Testis (tissue), 3 donors: ENCODE data around the gene NHEJ1. TPM values are rescaled to one million over a fixed set of nuclear protein-coding genes. Genes with fewer than 3 reads are reported as not detected.

Experiments
- DNase-seq: peaks from one replicate; pipeline ENCODE4 v3.0.0-alpha.2; 2019
- H3K27ac ChIP-seq, 2 donors: fragments of 200-600 bp; sonication (generic); one replicate each; pipeline ENCODE4 v1.5.1; 2019
- H3K27me3 ChIP-seq: fragments of 200-600 bp; sonication (generic); one replicate; pipeline ENCODE4 v1.5.1; 2019
- H3K36me3 ChIP-seq: fragments of 200-600 bp; sonication (generic); one replicate; pipeline ENCODE4 v1.5.1; 2017; ENCODE audit warnings: low read depth; ENCODE audit errors: missing control alignments
- H3K4me1 ChIP-seq: fragments of 200-600 bp; sonication (generic); one replicate; pipeline ENCODE4 v1.5.1; 2019
- H3K4me3 ChIP-seq, 2 donors: fragments of 200-600 bp; sonication (generic); one replicate each; pipeline ENCODE4 v1.5.1; 2017 to 2019
- H3K9me3 ChIP-seq: fragments of 200-600 bp; sonication (generic); one replicate; pipeline ENCODE4 v1.5.1; 2017
- POLR2A ChIP-seq: fragments of 450-650 bp; IDR thresholded peaks from one replicate; pipeline ENCODE4 v1.6.1; 2017; ENCODE audit warnings: antibody characterized with exemption, mild to moderate bottlenecking, moderate library complexity
- WGBS, 2 donors: methylation state at CpG; one replicate each; pipeline ENCODE4 v1.1.5; 2018; 5-methylcytosine and 5-hydroxymethylcytosine counted together
- intact Hi-C: fragments of 100-400 bp; cut with DNase I; formaldehyde crosslinking; loops from one replicate; pipeline ENCODE4 v1.15.1; 2023; ENCODE audit warnings: low total_unique reads
- polyA plus RNA-seq: library from polyadenylated mRNA; stranded (reverse); fragments of 350-450 nt; fragmentation: Illumina TruSeq; extraction: RNeasy Lipid Tissue Mini Kit (QIAGEN cat#74804); gene quantifications from one replicate; pipeline ENCODE4 v1.2.3, GENCODE V29; 2014; ENCODE audit warnings: low read depth, low replicate concordance; ENCODE audit not compliant: insufficient read depth
- total RNA-seq, 2 donors: library from RNA; depleted of rRNA; stranded (reverse); fragments of >200 nt; gene quantifications; one replicate each; pipeline ENCODE4 v1.2.3, GENCODE V29; 2016
- TF ChIP-seq, protein P1 (sequence below), 3 experiments: fragments of 450-650 bp in 2 of 3; fragments of 200-600 bp in 1 of 3; sonication (generic) in 1 of 3; IDR thresholded peaks; one replicate each; pipeline ENCODE4 v1.5.1; 2016 to 2019; ENCODE audit warnings: antibody characterized with exemption in 3 of 3, mild to moderate bottlenecking in 2 of 3, moderate library complexity in 1 of 3

The NHEJ1 gene
- total and polyA plus RNA-seq, 3 donors from 2014 or later = 33.4 to 67.0 (median 38.5) TPM

DNA sequence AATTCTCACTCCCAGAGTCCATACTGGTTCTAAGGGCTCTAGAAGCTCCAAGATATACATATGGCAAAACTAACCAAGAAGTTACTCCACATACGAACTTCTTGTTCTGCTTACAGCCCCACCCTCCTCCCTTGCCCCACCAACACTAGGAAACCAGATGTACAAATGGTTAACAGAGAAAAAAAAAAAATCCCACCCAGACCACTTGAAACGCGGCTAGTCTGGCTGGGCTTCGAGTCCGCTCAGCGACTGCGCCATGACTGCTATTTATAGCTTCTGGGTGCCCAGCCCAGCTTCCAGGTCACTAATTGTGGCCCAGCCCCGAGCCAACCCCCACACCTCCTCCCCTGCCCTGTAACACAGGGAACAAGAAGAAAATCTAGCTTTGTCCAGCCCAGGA lies 52.9 kb downstream of the NHEJ1 start:
- Histone ChIP-seq H3K27me3 (no peaks in the 10 kb centered on the region), H3K4me1 (no peaks in the 10 kb centered on the region), H3K4me3 (no peak overlapping the region), H3K27ac (no peak overlapping the region), H3K36me3 (no peaks in the 10 kb centered on the region), H3K9me3 (no peaks in the 10 kb centered on the region)
- DNase-seq = no peak
- intact Hi-C loops = no loop called here
- 58 to 72% methylated on average over 8 of the region's 8 CpGs for WGBS, 2 donors
- TF ChIP-seq, protein P1, sequence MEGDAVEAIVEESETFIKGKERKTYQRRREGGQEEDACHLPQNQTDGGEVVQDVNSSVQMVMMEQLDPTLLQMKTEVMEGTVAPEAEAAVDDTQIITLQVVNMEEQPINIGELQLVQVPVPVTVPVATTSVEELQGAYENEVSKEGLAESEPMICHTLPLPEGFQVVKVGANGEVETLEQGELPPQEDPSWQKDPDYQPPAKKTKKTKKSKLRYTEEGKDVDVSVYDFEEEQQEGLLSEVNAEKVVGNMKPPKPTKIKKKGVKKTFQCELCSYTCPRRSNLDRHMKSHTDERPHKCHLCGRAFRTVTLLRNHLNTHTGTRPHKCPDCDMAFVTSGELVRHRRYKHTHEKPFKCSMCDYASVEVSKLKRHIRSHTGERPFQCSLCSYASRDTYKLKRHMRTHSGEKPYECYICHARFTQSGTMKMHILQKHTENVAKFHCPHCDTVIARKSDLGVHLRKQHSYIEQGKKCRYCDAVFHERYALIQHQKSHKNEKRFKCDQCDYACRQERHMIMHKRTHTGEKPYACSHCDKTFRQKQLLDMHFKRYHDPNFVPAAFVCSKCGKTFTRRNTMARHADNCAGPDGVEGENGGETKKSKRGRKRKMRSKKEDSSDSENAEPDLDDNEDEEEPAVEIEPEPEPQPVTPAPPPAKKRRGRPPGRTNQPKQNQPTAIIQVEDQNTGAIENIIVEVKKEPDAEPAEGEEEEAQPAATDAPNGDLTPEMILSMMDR (IDR thresholded peaks at IDR 0.05) = no peak
- TF ChIP-seq POLR2A = no peak

GRCh38 chr2:219106251-219106650 lies 54.4 kb downstream of the NHEJ1 start:
- Histone ChIP-seq H3K9me3 (no peaks in the 10 kb centered on the region), H3K36me3 (no peaks in the 10 kb centered on the region), H3K27ac (no peak overlapping the region), H3K27me3 (no peaks in the 10 kb centered on the region), H3K4me1 (no peaks in the 10 kb centered on the region), H3K4me3 (no peak overlapping the region)
- intact Hi-C loops = no loop called here
- TF ChIP-seq, protein P1 (IDR thresholded peaks at IDR 0.05) = no peak
- no peak for TF ChIP-seq POLR2A
- DNase-seq = no peak
- 72 to 91% methylated on average over 3 of the region's 3 CpGs for WGBS, 2 donors

GRCh38 chr2:219104107-219105035 lies 56.2 kb downstream of the NHEJ1 start:
- no peak for DNase-seq
- TF ChIP-seq, protein P1 (IDR thresholded peaks at IDR 0.05) = peak in 2 of 3 experiments; percentile 52 to 81
- no peak for TF ChIP-seq POLR2A
- intact Hi-C loops = no loop called here
- H3K4me3 ChIP-seq = no peak overlapping the region
- H3K27ac ChIP-seq = no peak overlapping the region
- no peaks in the 10 kb centered on the region for H3K4me1 ChIP-seq
- H3K36me3 ChIP-seq = no peaks in the 10 kb centered on the region
- 68 to 73% methylated on average over 4 of the region's 4 CpGs for WGBS, 2 donors
- H3K9me3 ChIP-seq = no peaks in the 10 kb centered on the region
- H3K27me3 ChIP-seq = no peaks in the 10 kb centered on the region

GRCh38 chr2:219099329-219099728 lies 61.3 kb downstream of the NHEJ1 start:
- no peaks in the 10 kb centered on the region for H3K36me3 ChIP-seq
- 82 to 91% methylated on average over 1 of the region's 1 CpG for WGBS, 2 donors
- DNase-seq = no peak
- no peaks in the 10 kb centered on the region for H3K4me1 ChIP-seq
- TF ChIP-seq POLR2A = no peak
- TF ChIP-seq, protein P1 (IDR thresholded peaks at IDR 0.05) = no peak
- H3K4me3 ChIP-seq = no peak overlapping the region
- no peaks in the 10 kb centered on the region for H3K9me3 ChIP-seq
- no peaks in the 10 kb centered on the region for H3K27me3 ChIP-seq
- intact Hi-C loops = no loop called here
- H3K27ac ChIP-seq = no peak overlapping the region
